Measurements from ENCODE around the gene MAMDC2.

The MAMDC2 gene

GRCh38 chr9:70107558-70107957 lies 63.9 kb downstream of the MAMDC2 start:
- no peak for DNase-seq (ENCODE audit: low read depth)

GRCh38 chr9:70108181-70108580 lies 64.5 kb downstream of the MAMDC2 start:
- DNase-seq (ENCODE audit: low read depth), result no peak

- no peak for DNase-seq (ENCODE audit: low read depth)
Observed at GRCh38 chr9:70110194-70111041, 66.8 kb downstream of the MAMDC2 start.

GRCh38 chr9:70111042-70111602 lies 67.5 kb downstream of the MAMDC2 start:
- peak; percentile 56 for DNase-seq (ENCODE audit: low read depth)

GRCh38 chr9:70111641-70112236 lies 68.1 kb downstream of the MAMDC2 start:
- DNase-seq (ENCODE audit: low read depth), result no peak

GRCh38 chr9:70112981-70113380 lies 69.3 kb downstream of the MAMDC2 start:
- DNase-seq (ENCODE audit: low read depth), result no peak

- peak; percentile 62 for DNase-seq (ENCODE audit: low read depth)
Observed at GRCh38 chr9:70113403-70114022, 69.9 kb downstream of the MAMDC2 start.

- no peak for DNase-seq (ENCODE audit: low read depth)
Observed at GRCh38 chr9:70114898-70115297, 71.2 kb downstream of the MAMDC2 start.

GRCh38 chr9:70117835-70118319 lies 74.2 kb downstream of the MAMDC2 start:
- DNase-seq (ENCODE audit: low read depth), result no peak

- DNase-seq (ENCODE audit: low read depth), result no peak
Observed at GRCh38 chr9:70119786-70120185, 76.1 kb downstream of the MAMDC2 start.

GRCh38 chr9:70120834-70121510 lies 77.3 kb downstream of the MAMDC2 start:
- DNase-seq (ENCODE audit: low read depth), result peak; percentile 86

- DNase-seq (ENCODE audit: low read depth), result no peak
Observed at GRCh38 chr9:70121818-70122436, 78.3 kb downstream of the MAMDC2 start.

GRCh38 chr9:70123695-70124094 lies 80.0 kb downstream of the MAMDC2 start:
- no peak for DNase-seq (ENCODE audit: low read depth)

GRCh38 chr9:70125621-70126263 lies 82.1 kb downstream of the MAMDC2 start:
- DNase-seq (ENCODE audit: low read depth), result no peak

GRCh38 chr9:70127036-70127435 lies 83.4 kb downstream of the MAMDC2 start:
- no peak for DNase-seq (ENCODE audit: low read depth)

- DNase-seq (ENCODE audit: low read depth), result no peak
Observed at GRCh38 chr9:70127540-70128416, 84.1 kb downstream of the MAMDC2 start.

- no peak for DNase-seq (ENCODE audit: low read depth)
Observed at GRCh38 chr9:70130266-70130665, 86.6 kb downstream of the MAMDC2 start.

GRCh38 chr9:70131296-70131695 lies 87.6 kb downstream of the MAMDC2 start:
- DNase-seq (ENCODE audit: low read depth), result no peak

GRCh38 chr9:70133253-70134208 lies 89.9 kb downstream of the MAMDC2 start:
- DNase-seq (ENCODE audit: low read depth), result no peak

Measured in fibroblast of the conjunctiva (primary cell).